HG03342 (cell line): ENCODE results near the gene DIAPH2.
"Not testable (repeated sequence)": the region's sequence is repeated elsewhere in the genome, so short reads cannot be mapped to it uniquely, and the experiment has no call there.

Experiments used
- ATAC-seq: cut with Tn5 transposase; IDR thresholded peaks from one replicate; pipeline ENCODE4 v1.9.1; 2021; ENCODE audit warnings: mild to moderate bottlenecking, moderate library complexity; ENCODE audit not compliant: unreplicated experiment

DIAPH2 gene

GRCh38 chrX:97366237-97366636 is 681.6 kb downstream of the DIAPH2 start:
- ATAC-seq = no peak

- no peak for ATAC-seq
These were observed 682.5 kb downstream of the DIAPH2 start for GRCh38 chrX:97367125-97367524.

GRCh38 chrX:97369947-97370346 is 685.3 kb downstream of the DIAPH2 start:
- no peak for ATAC-seq

GRCh38 chrX:97372001-97372766 is 687.5 kb downstream of the DIAPH2 start:
- ATAC-seq = no peak

GRCh38 chrX:97374266-97374665 is 689.6 kb downstream of the DIAPH2 start:
- no peak for ATAC-seq

- ATAC-seq = no peak
These were observed 695.6 kb downstream of the DIAPH2 start for GRCh38 chrX:97380200-97380599.

- ATAC-seq = no peak
These were observed 700.0 kb downstream of the DIAPH2 start for GRCh38 chrX:97384685-97385084.

- no peak for ATAC-seq
These were observed 702.4 kb downstream of the DIAPH2 start for GRCh38 chrX:97387004-97387403.

GRCh38 chrX:97389761-97390192 is 705.1 kb downstream of the DIAPH2 start:
- ATAC-seq = no peak

- no peak for ATAC-seq
These were observed 712.7 kb downstream of the DIAPH2 start for GRCh38 chrX:97397371-97397770.

- ATAC-seq = peak; percentile 34
These were observed 713.4 kb downstream of the DIAPH2 start for GRCh38 chrX:97398030-97398551.

- ATAC-seq = peak; percentile 44
These were observed 714.8 kb downstream of the DIAPH2 start for GRCh38 chrX:97399400-97399799.

GRCh38 chrX:97400492-97400891 is 715.9 kb downstream of the DIAPH2 start:
- ATAC-seq = no peak

- peak; percentile 59 for ATAC-seq
These were observed 716.5 kb downstream of the DIAPH2 start for GRCh38 chrX:97401154-97401553.

GRCh38 chrX:97401586-97402136 is 717.0 kb downstream of the DIAPH2 start:
- ATAC-seq = no peak

- no peak for ATAC-seq
These were observed 717.7 kb downstream of the DIAPH2 start for GRCh38 chrX:97402333-97402732.

GRCh38 chrX:97402903-97403302 is 718.3 kb downstream of the DIAPH2 start:
- no peak for ATAC-seq

GRCh38 chrX:97405031-97405660 is 720.5 kb downstream of the DIAPH2 start:
- no peak for ATAC-seq

GRCh38 chrX:97409632-97410415 is 725.2 kb downstream of the DIAPH2 start:
- not testable (repeated sequence) for ATAC-seq

- no peak for ATAC-seq
These were observed 731.8 kb downstream of the DIAPH2 start for GRCh38 chrX:97416461-97416860.

- ATAC-seq = no peak
These were observed 744.5 kb downstream of the DIAPH2 start for GRCh38 chrX:97429101-97429500.
